K562 (cell line): Measurements from ENCODE around the gene CTIF. TPM values are rescaled to one million over a fixed set of nuclear protein-coding genes. Genes with fewer than 3 reads are reported as not detected.

Experiments
- ATAC-seq: fragments of 200-7000 bp; cut with Tn5 transposase; 3 replicates; pipeline ENCODE4 v1.9.1; 2020; ENCODE audit warnings: moderate library complexity
- BruUV-seq: library from RNA; stranded (reverse); fragments of 400-500 nt; replicated peaks from 2 replicates; lab custom pipeline; 2021; lab: Mats Ljungman, UMichigan
- CTCF ChIA-PET: fragments of 300-600 bp; formaldehyde crosslinking; extraction: SDS; loops from one replicate; lab custom pipeline; 2021; ENCODE audit warnings: low intra/inter-chr PET ratio; lab: Yijun Ruan, JAX
- POLR2A ChIA-PET: fragments of 300-600, 350-650 bp; sonication (Branson Sonifier 250); formaldehyde crosslinking; extraction: SDS; loops from one replicate; lab custom pipeline; 2021; ENCODE audit warnings: antibody characterized with exemption, inconsistent platforms; lab: Yijun Ruan, JAX
- DNase-seq, 4 experiments: peaks; one replicate each; pipeline versions ENCODE4 v3.0.0 to v3.0.0-alpha.2; 2011 to 2018; ENCODE audit warnings: low spot score in 3 of 4, mixed read lengths in 3 of 4; ENCODE audit errors: extremely low read depth in 1 of 4
- FAIRE-seq: peaks from 2 replicates; lab custom pipeline; 2011; peaks lifted over from hg19 to GRCh38; lab: Jason Lieb, UNC
- H2AFZ ChIP-seq: 2 replicates; pipeline ENCODE4 v1.6.0; 2011; ENCODE audit warnings: low read depth, low read length, control low read depth, inconsistent platforms
- H3K27ac ChIP-seq: fragments of 200-600 bp; 3 replicates; pipeline ENCODE4 v1.8.0; 2011; ENCODE audit warnings: low read depth, mild to moderate bottlenecking, control low read depth, inconsistent platforms, low read length, moderate library complexity, mixed read lengths; ENCODE audit errors: extremely low read depth
- H3K27me3 ChIP-seq, 2 experiments: fragments of 300-600 bp in 1 of 2; 2 replicates in 1 of 2; 3 replicates in 1 of 2; pipeline versions ENCODE4 v1.6.0 to v1.8.0; 2011; ENCODE audit warnings: inconsistent platforms in 2 of 2, low read length in 2 of 2, mild to moderate bottlenecking in 1 of 2, mixed read lengths in 1 of 2, moderate library complexity in 1 of 2; ENCODE audit not compliant: control insufficient read depth in 2 of 2, insufficient read depth in 2 of 2
- H3K36me3 ChIP-seq: fragments of 300-600 bp; 3 replicates; pipeline ENCODE4 v1.8.0; 2011; ENCODE audit warnings: mild to moderate bottlenecking, low read length, inconsistent platforms; ENCODE audit not compliant: control insufficient read depth, insufficient read depth
- H3K4me1 ChIP-seq, 2 experiments: fragments of 200-600 bp in 1 of 2; replicated peaks in 1 of 2; 2 replicates in 1 of 2; 3 replicates in 1 of 2; pipeline versions ENCODE4 v1.5.1 to v1.8.0; 2011; ENCODE audit warnings: inconsistent platforms in 2 of 2, low read length in 2 of 2, mild to moderate bottlenecking in 1 of 2, mixed read lengths in 1 of 2, moderate library complexity in 1 of 2; ENCODE audit not compliant: control insufficient read depth in 2 of 2, insufficient read depth in 2 of 2
- H3K4me2 ChIP-seq: 2 replicates; pipeline ENCODE4 v1.6.1; 2011; ENCODE audit warnings: low read length, control low read depth, inconsistent platforms, mixed read lengths; ENCODE audit not compliant: insufficient read depth
- H3K4me3 ChIP-seq: fragments of 200-600 bp; sonication (generic), shearing (Covaris generic); 2 replicates; pipeline ENCODE4 v1.5.1; 2016; ENCODE audit warnings: control low read depth, inconsistent platforms
- H3K79me2 ChIP-seq: fragments of 200-600 bp; 3 replicates; pipeline ENCODE4 v1.8.0; 2011; ENCODE audit warnings: low read length, inconsistent platforms; ENCODE audit not compliant: control insufficient read depth, insufficient read depth
- H3K9ac ChIP-seq, 2 experiments: 2 replicates each; pipeline versions ENCODE4 v1.6.0 to v1.6.1; 2011; ENCODE audit warnings: low read depth in 2 of 2, low read length in 2 of 2, control low read depth in 1 of 2, inconsistent platforms in 1 of 2, mild to moderate bottlenecking in 1 of 2, mixed read lengths in 1 of 2; ENCODE audit not compliant: insufficient read depth in 1 of 2
- H3K9me1 ChIP-seq: one replicate; pipeline ENCODE4 v1.6.0; 2011; ENCODE audit warnings: inconsistent platforms, mild to moderate bottlenecking, low read length, moderate library complexity; ENCODE audit not compliant: control insufficient read depth, insufficient read depth
- H3K9me3 ChIP-seq: replicated peaks from 2 replicates; pipeline ENCODE4 v1.5.1; 2011; ENCODE audit warnings: low read depth, low read length, inconsistent platforms; ENCODE audit not compliant: control insufficient read depth, insufficient read depth
- H4K20me1 ChIP-seq: replicated peaks from 2 replicates; pipeline ENCODE4 v1.6.1; 2011; ENCODE audit warnings: low read length, inconsistent platforms, mixed read lengths; ENCODE audit not compliant: control insufficient read depth, insufficient read depth
- ATF3 ChIP-seq, 2 experiments: fragments of 450-650 bp in 1 of 2; sonication (generic) in 1 of 2; formaldehyde crosslinking in 1 of 2; IDR thresholded peaks in 1 of 2; conservative IDR thresholded peaks in 1 of 2; 2 replicates each; pipeline versions ENCODE4 v1.6.1 to v1.8.1; 2016 to 2023; ENCODE audit warnings: mild to moderate bottlenecking in 2 of 2, moderate library complexity in 2 of 2, inconsistent platforms in 1 of 2, missing genetic modification reagents in 1 of 2
- BCL6 ChIP-seq: fragments of 250-450 bp; sonication (Bioruptor Pico); IDR thresholded peaks from 2 replicates; pipeline ENCODE4 v1.4.0; 2020
- CBX3 ChIP-seq, 2 experiments: IDR thresholded peaks; 1 replicate in 1 of 2; 2 replicates in 1 of 2; pipeline ENCODE4 v1.6.1; 2012; ENCODE audit warnings: inconsistent platforms in 2 of 2, low read length in 2 of 2, borderline replicate concordance in 1 of 2, control low read depth in 1 of 2
- CTBP1 ChIP-seq: fragments of 450-650 bp; IDR thresholded peaks from 2 replicates; pipeline ENCODE4 v1.6.1; 2016; ENCODE audit warnings: borderline replicate concordance
- ESRRB ChIP-seq: fragments of 250-450 bp; sonication (Bioruptor Pico); IDR thresholded peaks from 2 replicates; pipeline ENCODE4 v1.5.0; 2020; ENCODE audit warnings: mild to moderate bottlenecking, moderate library complexity, borderline replicate concordance
- HMBOX1 ChIP-seq: sonication (generic); IDR thresholded peaks from 2 replicates; pipeline ENCODE4 v1.6.1; 2016
- KDM4B ChIP-seq, 2 experiments: fragments of 450-650 bp in 1 of 2; sonication (generic) in 1 of 2; IDR thresholded peaks; 2 replicates each; pipeline ENCODE4 v1.6.1; 2016 to 2017; ENCODE audit warnings: borderline replicate concordance in 2 of 2, antibody characterized with exemption in 1 of 2, low read depth in 1 of 2, mild to moderate bottlenecking in 1 of 2
- KLF16 ChIP-seq: IDR thresholded peaks from 2 replicates; pipeline ENCODE4 v1.6.1; 2016; ENCODE audit warnings: antibody characterized with exemption
- NFIX ChIP-seq: fragments of 250-450 bp; sonication (Bioruptor Pico); IDR thresholded peaks from 2 replicates; pipeline ENCODE4 v1.4.0; 2020; ENCODE audit warnings: low read depth, mild to moderate bottlenecking, moderate library complexity
- PHF21A ChIP-seq: fragments of 450-650 bp; IDR thresholded peaks from 2 replicates; pipeline ENCODE4 v1.6.1; 2017; ENCODE audit warnings: low read depth, borderline replicate concordance
- SREBF1 ChIP-seq: fragments of 150-350 bp; IDR thresholded peaks from 2 replicates; pipeline ENCODE4 v1.6.1; 2014; ENCODE audit warnings: antibody characterized with exemption, low read depth, low read length, borderline replicate concordance
- TAF9B ChIP-seq: fragments of 450-650 bp; IDR thresholded peaks from 2 replicates; pipeline ENCODE4 v1.6.1; 2018; ENCODE audit warnings: mild to moderate bottlenecking; ENCODE audit not compliant: partially characterized antibody
- TCF7L2 ChIP-seq: fragments of 150-350 bp; IDR thresholded peaks from 2 replicates; pipeline ENCODE4 v1.6.1; 2016; ENCODE audit warnings: low read depth, mild to moderate bottlenecking, low read length, moderate library complexity
- TEAD1 ChIP-seq, 2 experiments: fragments of 450-650 bp in 1 of 2; sonication (generic) in 1 of 2; formaldehyde crosslinking; IDR thresholded peaks; 2 replicates each; pipeline versions ENCODE4 v1.4.0 to v1.8.0; 2020 to 2022; ENCODE audit warnings: mild to moderate bottlenecking in 2 of 2, missing genetic modification reagents in 1 of 2
- ZNF780A ChIP-seq: fragments of 250-450 bp; sonication (Bioruptor Pico); IDR thresholded peaks from 2 replicates; pipeline ENCODE4 v1.5.0; 2021; ENCODE audit warnings: mild to moderate bottlenecking
- WGBS: fragments of 100-300 bp; shearing (Covaris generic); methylation state at CpG from one replicate; pipeline ENCODE4 v1.1.6; 2016; ENCODE audit warnings: low coverage, mixed read lengths; ENCODE audit not compliant: insufficient coverage; ENCODE audit errors: missing lambda C conversion rate; 5-methylcytosine and 5-hydroxymethylcytosine counted together
- in situ Hi-C: fragments of 300-500 bp; cut with MboI; formaldehyde crosslinking; loops from 4 replicates; pipeline ENCODE4 v1.15.0; 2018; ENCODE audit warnings: inconsistent platforms, mixed read lengths
- intact Hi-C: fragments of 100-400 bp; cut with micrococcal nuclease; formaldehyde crosslinking; loops from 2 replicates; pipeline ENCODE4 v1.14.2; 2022
- polyA plus RNA-seq, 8 experiments: library from polyadenylated mRNA; depleted of rRNA in 4 of 8; stranded (reverse) in 5 of 8; unstranded in 3 of 8; fragments of >200 nt; fragmentation: Nextera tagmentation in 2 of 8; fragmentation: Illumina TruSeq in 1 of 8; extraction: Ambion mirVana in 2 of 8; extraction: Trizol in 1 of 8; gene quantifications; 2 replicates each; pipeline versions ENCODE4 v1.2.1 to v1.2.3, GENCODE V29; 2011 to 2014; ENCODE audit warnings: inconsistent platforms in 1 of 8, missing spikeins in 1 of 8
- total RNA-seq, 7 experiments: library from RNA; depleted of rRNA in 6 of 7; stranded (reverse); fragments of >200 nt in 6 of 7; fragmentation: Illumina TruSeq in 2 of 7; extraction: Trizol in 2 of 7; gene quantifications; 2 replicates each; pipeline versions ENCODE4 v1.2.1 to v1.2.3, GENCODE V29; 2011 to 2021; ENCODE audit warnings: low replicate concordance in 1 of 7
- TF ChIP-seq, protein P1 (sequence below): fragments of 450-650 bp; IDR thresholded peaks from 2 replicates; pipeline ENCODE4 v1.6.1; 2018; ENCODE audit warnings: mild to moderate bottlenecking, low read depth; ENCODE audit not compliant: partially characterized antibody

Gene CTIF
- total and polyA plus RNA-seq, 9 of the 15 experiments (the other 6 are each of a cell fraction or from before 2014, with no cell fraction given): 0.17 to 11.5 (median 2.2) TPM

GRCh38 chr18:48611785-48612480 is 73.1 kb downstream of the CTIF start:
- Histone ChIP-seq H2AFZ (no peak overlapping the region), H3K9me1 (no peaks in the 10 kb centered on the region), H3K27ac (no peak overlapping the region), H3K9me3 (no peaks in the 10 kb centered on the region), H3K79me2 (no peaks in the 10 kb centered on the region), H3K4me2 (no peak overlapping the region), H3K9ac (no peak overlapping the region), H4K20me1 (peaks cover 29% of the 10 kb centered on the region), H3K4me3 (no peak overlapping the region), H3K27me3 (no peaks in the 10 kb centered on the region), H3K4me1 (peaks cover 0 to 15% of the 10 kb centered on the region in 2 experiments; a peak in 2 of 5 replicates), H3K36me3 (no peaks in the 10 kb centered on the region)
- ATAC-seq: no peak
- no peak for FAIRE-seq
- WGBS: 53% methylated on average over 5 of the region's 10 CpGs
- TF ChIP-seq KLF16: no peak
- TF ChIP-seq KDM4B (IDR thresholded peaks at IDR 0.05; ENCODE audit: borderline replicate concordance in 2 of 2, low read depth in 1 of 2): no peak
- TF ChIP-seq TAF9B: no peak
- TF ChIP-seq CTBP1: no peak
- no peak for TF ChIP-seq BCL6 (CRISPR knock-in tag)
- no peak for TF ChIP-seq ZNF780A (CRISPR knock-in tag)
- TF ChIP-seq TEAD1 (CRISPR knock-in tag; IDR thresholded peaks at IDR 0.05): no peak
- no peak for TF ChIP-seq TCF7L2
- TF ChIP-seq SREBF1: no peak
- no peak for TF ChIP-seq CBX3 (IDR thresholded peaks at IDR 0.05; ENCODE audit: borderline replicate concordance in 1 of 2, low read length in 2 of 2)
- no peak for TF ChIP-seq ATF3 (IDR thresholded peaks at IDR 0.05)
- no peak for TF ChIP-seq ATF3 (CRISPR knock-in tag; conservative IDR thresholded peaks at IDR 0.05)
- no peak for TF ChIP-seq PHF21A
- no peak for TF ChIP-seq ESRRB (CRISPR knock-in tag)
- TF ChIP-seq NFIX (CRISPR knock-in tag): no peak
- TF ChIP-seq, protein P1, sequence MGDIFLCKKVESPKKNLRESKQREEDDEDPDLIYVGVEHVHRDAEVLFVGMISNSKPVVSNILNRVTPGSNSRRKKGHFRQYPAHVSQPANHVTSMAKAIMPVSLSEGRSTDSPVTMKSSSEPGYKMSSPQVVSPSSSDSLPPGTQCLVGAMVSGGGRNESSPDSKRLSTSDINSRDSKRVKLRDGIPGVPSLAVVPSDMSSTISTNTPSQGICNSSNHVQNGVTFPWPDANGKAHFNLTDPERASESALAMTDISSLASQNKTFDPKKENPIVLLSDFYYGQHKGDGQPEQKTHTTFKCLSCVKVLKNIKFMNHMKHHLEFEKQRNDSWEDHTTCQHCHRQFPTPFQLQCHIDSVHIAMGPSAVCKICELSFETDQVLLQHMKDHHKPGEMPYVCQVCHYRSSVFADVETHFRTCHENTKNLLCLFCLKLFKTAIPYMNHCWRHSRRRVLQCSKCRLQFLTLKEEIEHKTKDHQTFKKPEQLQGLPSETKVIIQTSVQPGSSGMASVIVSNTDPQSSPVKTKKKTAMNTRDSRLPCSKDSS: no peak
- no peak for TF ChIP-seq HMBOX1
- intact Hi-C loops (no loop called here), in situ Hi-C loops (no loop called here)
- no peak for DNase-seq
- BruUV-seq: no TSS peak
- CTCF ChIA-PET: no interaction called here
- POLR2A ChIA-PET: interaction anchor here (1.3 kb wide), 1 partner anchor 11 kb away, joined by 4 read pairs; no protein-coding TSS in a partner anchor
